HG03442 (cell line): ENCODE data around the gene IP6K2.

ENCODE experiments used
- ATAC-seq: cut with Tn5 transposase; IDR thresholded peaks from one replicate; pipeline ENCODE4 v1.9.1; 2021; ENCODE audit warnings: mild to moderate bottlenecking, moderate library complexity; ENCODE audit not compliant: unreplicated experiment

IP6K2 gene

DNA sequence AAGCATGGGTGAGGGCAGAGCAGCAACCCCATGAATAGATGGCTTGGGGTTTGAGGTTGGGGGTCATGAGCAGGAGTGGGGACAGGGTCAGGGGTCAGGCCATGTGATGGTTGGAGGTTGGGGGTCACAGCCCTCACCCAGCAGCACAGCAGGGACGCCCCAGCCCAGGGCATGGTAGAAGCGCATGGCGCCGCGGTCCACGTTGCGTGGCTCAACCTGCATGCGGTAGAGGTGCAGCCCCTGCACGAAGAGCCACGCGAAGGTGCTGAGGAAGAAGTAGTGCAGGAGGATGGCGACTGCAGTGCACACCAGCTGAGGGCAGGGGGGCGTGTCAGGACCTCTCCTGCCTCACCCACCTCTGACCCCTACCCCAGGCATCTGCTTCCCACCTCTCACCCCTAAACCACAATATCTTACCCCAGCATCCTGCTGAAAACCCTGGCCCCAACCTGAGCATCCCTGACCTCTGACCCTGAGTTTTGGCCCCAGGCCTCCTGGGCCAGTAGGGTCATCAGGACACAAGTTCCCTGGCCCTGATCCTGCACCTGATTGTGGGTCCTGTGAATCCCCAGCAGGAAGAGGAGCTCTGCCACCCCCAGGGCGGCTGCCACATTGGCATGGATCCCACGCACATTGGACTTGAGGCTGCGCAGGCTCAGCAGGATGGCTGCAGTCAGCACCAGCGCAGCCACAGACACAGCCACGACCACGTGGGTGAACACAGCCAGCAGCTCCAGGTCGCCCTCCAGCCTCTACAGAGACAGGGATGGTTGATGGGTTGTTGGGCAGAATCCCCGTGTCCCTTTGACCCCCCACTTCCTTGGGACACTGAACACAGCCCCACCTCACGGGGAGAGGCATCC, 71.9 kb downstream of the IP6K2 start:
- no peak for ATAC-seq

DNA sequence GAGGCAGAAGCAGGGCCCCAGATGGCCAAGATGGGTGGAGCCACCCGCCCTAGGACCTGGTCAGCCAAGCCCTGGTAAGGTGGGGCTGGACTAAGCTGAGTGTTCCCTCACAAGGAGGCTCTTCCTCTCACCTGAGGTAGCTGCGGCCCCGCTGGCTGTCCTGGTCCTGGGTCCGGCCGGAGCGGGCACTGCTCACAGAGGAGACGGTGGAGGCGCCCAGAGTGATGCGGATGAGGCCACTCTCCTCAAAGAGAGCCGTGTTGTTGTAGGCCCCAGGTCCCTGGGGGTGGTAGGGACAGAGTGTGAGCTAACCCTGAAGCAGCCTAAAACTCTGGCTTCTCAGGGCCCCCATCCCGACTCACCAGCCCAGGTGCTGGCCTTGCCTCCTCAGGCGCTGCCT, 74.4 kb downstream of the IP6K2 start:
- ATAC-seq: no peak

DNA sequence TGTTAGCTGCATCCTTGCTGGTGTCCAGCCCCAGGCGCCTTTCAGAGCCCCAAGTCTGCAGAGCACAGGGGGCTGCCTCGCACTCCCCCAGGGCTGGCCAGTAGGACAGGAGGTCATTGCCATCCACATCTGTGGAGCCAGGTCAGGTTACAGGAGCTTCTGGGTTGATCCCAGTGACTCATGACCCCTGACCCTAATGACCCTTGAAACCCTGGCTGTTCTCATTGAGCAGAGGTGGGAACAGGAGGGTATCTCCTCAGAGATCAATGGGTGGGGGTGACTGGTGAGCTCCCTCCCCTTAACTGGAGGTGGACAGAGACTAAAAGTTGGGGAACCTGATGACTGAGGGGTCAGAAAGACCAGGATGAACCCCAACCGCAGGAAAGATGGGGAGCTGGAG, 75.6 kb downstream of the IP6K2 start:
- ATAC-seq: no peak

DNA sequence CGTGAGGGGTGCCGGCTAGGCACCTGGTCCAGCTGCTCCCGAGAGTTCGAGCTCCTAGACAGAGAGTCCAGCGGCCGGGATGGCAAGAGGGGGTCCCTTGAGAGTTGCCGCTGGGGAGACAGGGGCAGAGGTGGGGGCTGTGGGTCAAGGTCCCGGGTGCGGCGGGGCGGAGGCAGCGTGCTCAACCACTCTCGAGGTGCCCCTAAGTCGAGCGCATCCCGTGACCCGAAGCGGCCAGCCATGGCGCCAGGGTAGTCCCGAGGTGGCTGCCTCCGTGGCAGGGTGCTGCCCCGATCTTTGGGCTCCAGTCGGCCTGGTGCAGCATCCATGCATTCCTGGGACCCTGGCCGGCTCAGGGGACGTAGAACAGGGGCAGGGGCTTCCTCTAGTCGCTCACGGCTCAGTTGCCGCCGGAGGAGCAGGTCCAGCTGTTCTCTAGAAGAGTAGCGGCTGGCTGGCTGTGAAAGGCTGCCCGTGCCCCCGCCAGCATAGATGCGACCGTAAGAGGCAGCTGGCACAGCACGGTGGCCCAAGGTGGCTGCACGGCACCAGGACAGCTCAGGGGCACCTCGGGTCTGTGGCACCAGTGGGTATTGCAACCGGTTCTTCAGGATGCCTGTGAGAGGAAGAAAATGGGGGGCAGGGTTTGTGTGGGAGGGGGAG, 76.9 kb downstream of the IP6K2 start:
- ATAC-seq: no peak
